RPMI8226 (cell line): ENCODE results near the gene GPX7.
A peak's percentile ranks its signal among the peaks of the same experiment; 100 is the strongest.
"Not testable (repeated sequence)": the region's sequence is repeated elsewhere in the genome, so short reads cannot be mapped to it uniquely, and the experiment has no call there.

Experiments
- DNase-seq: peaks from one replicate; pipeline ENCODE4 v3.0.0-alpha.2; 2015

GPX7 gene

GRCh38 chr1:52601991-52602855 lies at the start of gene GPX7:
GPX7 (plus strand) TSS chr1:52602371; CDS start chr1:52602410, 39 bp downstream.
- DNase-seq: peak; percentile 65

DNA sequence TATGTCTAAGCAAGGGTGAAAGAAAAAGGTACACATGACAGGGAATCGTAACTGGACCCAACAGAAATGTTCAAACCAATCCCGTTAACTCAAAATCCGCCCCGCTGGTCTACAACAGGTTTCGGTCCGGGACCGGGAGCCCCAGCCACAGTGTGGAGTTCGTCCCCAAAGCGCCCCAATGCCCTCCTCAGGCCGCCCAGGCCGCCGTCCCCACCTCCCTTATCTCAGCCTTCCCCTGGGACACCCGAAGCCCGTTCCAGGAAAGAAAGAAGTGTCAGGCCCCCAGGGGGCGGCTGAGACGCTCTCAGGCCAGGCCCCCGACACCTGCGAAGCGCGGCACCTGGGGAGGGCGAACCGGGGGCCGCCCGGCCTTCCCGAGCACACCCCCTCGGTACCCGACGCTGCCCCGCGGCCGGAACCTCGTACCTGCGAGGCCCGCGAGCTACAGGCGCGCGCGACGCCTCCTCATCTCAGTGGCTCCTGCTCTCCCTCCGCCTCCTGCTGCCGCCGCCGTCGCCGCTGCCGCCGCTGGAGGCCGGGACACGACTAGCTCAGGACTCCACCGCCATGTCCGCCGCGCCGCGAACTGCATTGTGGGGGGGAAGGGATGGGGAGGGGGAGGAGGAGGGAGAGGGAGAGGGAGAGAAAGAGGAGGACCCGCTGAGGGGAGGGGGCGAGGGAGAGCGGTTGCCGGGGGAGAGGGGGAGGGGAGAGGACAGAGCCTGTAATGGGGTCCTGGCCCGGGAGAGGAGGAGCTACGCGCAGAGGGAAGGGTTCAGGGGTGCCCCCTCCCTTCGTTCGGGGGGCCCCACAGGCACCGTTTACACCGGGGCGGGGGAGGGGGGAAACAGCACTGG lies 49.4 kb upstream of the GPX7 start, which contains the start of gene TUT4:
TUT4 (minus strand) TSS at position 588 of the 857 bp plus-strand sequence. CDS start 26,812 bp downstream, outside the sequence.
- peak; percentile 87 for DNase-seq

GRCh38 chr1:52553362-52554266 lies 48.6 kb upstream of the GPX7 start:
- DNase-seq: peak; percentile 90

DNA sequence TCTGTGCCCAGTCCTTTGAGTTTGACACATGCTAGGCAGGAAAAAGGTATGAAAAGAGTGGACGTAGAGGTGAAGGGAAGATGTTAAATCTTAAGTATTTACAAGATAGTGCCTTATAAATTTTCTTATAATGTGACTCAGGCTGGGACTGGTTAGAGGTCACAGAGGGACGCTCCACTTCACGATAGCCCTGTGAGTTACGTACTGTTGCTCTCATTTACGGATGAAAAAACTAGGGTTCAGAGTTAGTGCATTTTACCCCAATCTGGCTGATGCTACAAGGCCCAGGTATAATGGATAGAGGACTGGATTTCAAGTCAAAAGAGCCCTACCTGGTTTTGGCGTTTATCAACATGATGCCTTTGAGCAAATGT lies 47.9 kb upstream of the GPX7 start:
- DNase-seq: no peak

- DNase-seq: no peak
These were observed 47.4 kb upstream of the GPX7 start for GRCh38 chr1:52554756-52555155.

DNA sequence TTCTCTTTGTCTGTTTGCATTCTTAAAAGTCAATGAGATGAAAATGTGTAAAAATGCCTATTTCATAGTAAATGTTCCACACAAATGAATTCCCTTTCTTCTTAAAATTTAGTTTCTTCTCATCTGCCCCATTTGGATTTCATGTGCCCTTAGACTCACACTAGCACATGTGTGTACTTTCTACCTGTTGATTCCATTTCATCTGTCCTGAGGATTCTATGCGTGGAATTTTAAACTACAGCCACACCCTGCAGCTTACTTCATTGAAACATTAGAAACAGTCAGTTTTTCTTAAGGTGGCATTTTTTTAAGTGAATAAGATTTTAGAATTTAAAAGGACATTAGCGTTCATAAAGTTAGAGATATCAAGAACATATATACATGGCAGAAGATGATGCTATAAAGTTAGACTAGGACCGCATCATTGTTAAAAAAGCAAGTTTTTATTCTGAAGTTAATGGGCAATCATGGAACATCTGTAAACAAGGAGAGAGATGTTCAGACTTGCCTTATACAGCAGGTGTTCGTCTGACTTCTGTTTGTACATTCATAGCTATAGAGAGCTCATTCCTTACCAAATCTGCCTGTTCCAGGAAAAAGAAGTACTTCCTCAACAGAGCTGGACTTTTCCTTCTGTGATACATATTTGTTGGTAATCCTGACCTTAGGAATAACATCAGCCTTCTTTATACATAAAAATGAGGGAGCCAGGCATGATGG lies 45.4 kb upstream of the GPX7 start:
- no peak for DNase-seq

- peak; percentile 19 for DNase-seq
These were observed 43.2 kb upstream of the GPX7 start for GRCh38 chr1:52558941-52559340.

DNA sequence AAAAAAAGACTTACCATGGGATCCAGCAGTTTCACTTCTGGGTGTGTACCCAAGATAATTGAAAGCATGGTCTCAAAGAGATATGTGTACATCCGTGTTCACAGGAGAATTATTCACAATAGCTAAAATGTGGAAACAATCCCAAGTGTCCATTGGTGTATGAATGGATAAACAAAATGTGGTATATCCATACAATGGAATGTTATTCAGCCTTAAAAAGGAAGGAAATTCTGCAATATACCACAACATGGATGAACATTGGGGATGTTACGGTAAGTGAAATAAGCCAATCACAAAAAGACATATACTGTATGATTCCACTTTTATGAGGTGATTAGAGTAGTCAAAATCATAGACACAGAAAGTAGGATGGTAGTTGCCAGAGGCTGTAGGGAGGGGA lies 42.3 kb upstream of the GPX7 start:
- no peak for DNase-seq

GRCh38 chr1:52562766-52563165 lies 39.4 kb upstream of the GPX7 start:
- no peak for DNase-seq

GRCh38 chr1:52567943-52568342 lies 34.2 kb upstream of the GPX7 start:
- no peak for DNase-seq

GRCh38 chr1:52569449-52570210 lies 32.5 kb upstream of the GPX7 start:
- peak; percentile 31 for DNase-seq

- DNase-seq: peak; percentile 17
These were observed 30.4 kb upstream of the GPX7 start for GRCh38 chr1:52571783-52572182.

DNA sequence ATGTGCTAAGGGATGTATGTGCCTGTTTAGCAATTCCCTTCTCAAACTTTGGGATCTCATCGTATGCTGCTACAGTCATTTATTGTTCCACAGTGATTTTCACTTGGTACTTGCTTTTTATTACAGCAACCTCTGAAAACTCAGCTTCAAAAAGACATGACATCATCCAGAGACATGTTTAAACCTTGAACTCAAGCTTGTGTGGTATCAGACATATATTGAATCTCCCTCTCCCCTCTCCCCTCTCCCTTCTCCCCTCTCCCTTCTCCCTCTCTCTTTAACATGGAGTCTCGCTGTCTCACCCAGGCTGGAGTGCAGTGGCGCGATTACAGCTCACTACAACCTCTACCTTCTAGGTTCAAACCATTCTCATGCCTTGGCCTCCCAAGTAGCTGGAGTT lies 29.8 kb upstream of the GPX7 start:
- no peak for DNase-seq

- DNase-seq: no peak
These were observed 27.6 kb upstream of the GPX7 start for GRCh38 chr1:52574594-52574993.

- DNase-seq: no peak
These were observed 26.1 kb upstream of the GPX7 start for GRCh38 chr1:52576074-52576473.

- DNase-seq: not testable (repeated sequence)
These were observed 24.1 kb upstream of the GPX7 start for GRCh38 chr1:52578066-52578465.

DNA sequence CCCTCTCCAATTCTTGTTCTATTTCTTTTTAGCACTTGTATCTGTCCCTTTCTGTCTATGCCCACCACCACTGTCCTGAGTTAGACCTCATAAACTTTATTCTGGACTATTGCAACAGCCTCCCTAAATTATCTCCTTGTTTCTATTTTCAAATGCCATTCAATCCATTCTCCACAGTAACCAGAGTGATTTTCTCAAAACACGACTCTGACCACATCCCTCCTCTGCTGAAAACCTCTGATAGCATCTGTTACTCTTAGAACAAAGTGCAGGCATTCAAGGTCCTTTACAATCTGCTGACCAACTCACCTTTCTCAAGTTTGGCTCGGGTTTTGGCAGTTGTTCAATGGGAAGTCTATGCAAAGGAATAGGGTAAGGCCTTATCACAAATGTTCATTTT lies 22.8 kb upstream of the GPX7 start:
- peak; percentile 71 for DNase-seq

GRCh38 chr1:52580283-52580682 lies 21.9 kb upstream of the GPX7 start:
- no peak for DNase-seq

DNA sequence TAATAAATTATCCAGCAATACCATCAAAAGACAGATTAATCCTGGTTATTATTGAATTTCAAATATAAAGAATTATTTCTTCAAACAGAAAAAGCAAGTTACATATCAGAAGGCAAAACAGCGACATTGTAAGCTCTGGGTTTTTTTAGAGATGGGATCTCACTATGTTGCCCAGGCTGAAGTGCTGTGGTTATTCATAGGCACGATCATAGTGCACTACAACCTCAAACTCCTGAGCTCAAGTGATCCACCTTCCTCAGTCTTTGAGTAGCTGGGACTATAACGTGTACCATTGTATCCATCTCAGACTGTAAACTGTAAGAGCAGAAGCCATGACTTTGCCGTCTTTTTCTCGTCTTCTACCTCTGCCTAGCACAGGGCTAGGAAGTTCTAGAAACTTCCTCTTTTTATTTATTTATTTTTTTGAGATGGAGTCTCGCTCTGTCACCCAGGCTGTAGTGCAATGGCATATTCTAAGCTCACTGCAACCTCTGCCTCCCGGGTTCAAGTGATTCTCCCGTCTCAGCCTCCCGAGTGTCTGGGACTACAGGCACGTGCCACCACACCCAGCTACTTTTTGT lies 20.0 kb upstream of the GPX7 start:
- DNase-seq: no peak

- no peak for DNase-seq
These were observed 16.7 kb upstream of the GPX7 start for GRCh38 chr1:52585474-52585873.

DNA sequence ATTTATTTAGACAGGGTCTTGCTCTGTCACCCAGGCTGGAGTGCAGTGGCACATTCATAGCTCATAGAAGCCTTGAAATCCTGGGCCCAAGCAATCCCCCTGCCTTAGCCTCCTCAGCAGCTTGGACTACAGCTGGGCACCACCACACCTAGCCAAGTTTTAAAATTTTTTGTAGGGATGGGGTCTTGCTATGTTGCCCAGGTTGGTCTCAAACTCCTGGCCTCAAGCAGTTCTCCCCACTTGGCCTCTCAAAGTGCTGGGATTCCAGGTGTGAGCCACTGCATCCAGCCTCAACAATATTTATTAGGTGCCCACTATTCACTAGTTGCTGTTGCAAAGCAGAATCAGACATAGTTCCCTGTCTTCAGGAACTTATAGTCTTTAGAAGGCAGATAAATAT lies 14.1 kb upstream of the GPX7 start:
- no peak for DNase-seq
